ENCODE measurements around the gene HAPLN1. TPM values are rescaled to one million over a fixed set of nuclear protein-coding genes. Genes with fewer than 3 reads are reported as not detected.

Gene HAPLN1
- polyA plus RNA-seq, 1 donor from 2014 or later = 0.10 TPM

DNA sequence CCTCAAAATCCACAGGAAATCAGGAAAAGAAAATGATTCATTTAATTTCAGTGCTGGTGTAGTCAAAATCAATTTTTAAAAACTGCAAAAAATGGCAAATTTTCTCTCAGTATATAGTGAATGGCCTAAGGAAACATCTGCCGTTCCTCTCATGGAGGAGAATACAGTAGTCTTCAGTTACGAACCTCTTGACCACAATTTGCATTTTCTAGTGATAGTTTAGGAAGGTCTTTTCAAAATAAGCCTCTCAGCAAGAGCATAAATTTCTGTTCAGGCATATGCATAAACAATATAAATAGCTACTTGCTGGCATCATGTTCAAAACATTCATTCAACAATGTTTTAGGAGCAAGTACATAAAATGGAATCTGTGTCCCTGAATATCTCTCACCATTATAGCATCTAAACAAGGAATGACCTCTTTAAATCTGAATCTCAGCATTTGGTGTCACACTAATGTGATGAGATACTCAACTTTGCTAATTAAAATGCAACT lies 33.5 kb downstream of the HAPLN1 start:
- Histone ChIP-seq H3K36me3 (ENCODE audit: insufficient read depth, low read length) (no peaks in the 10 kb centered on the region), H2AFZ (ENCODE audit: low read depth, low read length) (no peak overlapping the region), H3K79me2 (replicated peaks; ENCODE audit: insufficient read depth, low read length) (no peaks in the 10 kb centered on the region), H4K20me1 (ENCODE audit: insufficient read depth) (no peaks in the 10 kb centered on the region), H3K27me3 (ENCODE audit: insufficient read depth, low read depth, low read length) (no peaks in the 10 kb centered on the region), H3K9me2 (ENCODE audit: insufficient read depth, low read length) (no peaks in the 10 kb centered on the region), H3K9me3 (ENCODE audit: low read length) (no peaks in the 10 kb centered on the region), H3K27ac (ENCODE audit: low read length) (no peak overlapping the region), H3K4me3 (ENCODE audit: low read length) (no peak overlapping the region), H3K4me2 (ENCODE audit: low read length) (no peak overlapping the region), H3K9ac (ENCODE audit: low read length) (no peak overlapping the region), H3F3A (ENCODE audit: insufficient read depth, low read length, poor library complexity, severe bottlenecking) (no peaks in the 10 kb centered on the region)
- TF ChIP-seq SMC3 (conservative IDR thresholded peaks at IDR 0.05; ENCODE audit: poor library complexity) (no peak), RAD21 (conservative IDR thresholded peaks at IDR 0.05) (no peak), EP300 (conservative IDR thresholded peaks at IDR 0.05; ENCODE audit: poor library complexity, severe bottlenecking) (no peak)

DNA sequence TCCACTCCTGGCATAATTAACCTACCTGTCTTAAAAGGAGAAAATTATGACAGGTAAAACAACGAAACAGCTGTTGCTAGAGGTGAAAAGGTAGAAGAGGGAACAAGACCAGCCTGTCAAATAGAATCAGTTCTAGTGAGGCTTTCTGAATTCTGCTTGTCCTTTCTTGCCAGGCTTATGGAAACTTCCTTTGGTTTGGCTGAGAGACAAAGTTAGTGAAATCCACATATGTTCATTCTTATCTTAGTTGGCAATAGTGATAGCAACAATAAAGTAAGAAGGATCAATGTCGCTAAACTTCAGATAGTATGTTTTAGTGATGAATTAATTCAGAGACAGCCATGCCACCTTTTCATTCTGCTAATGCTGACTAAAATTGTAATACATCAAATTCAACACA lies 34.4 kb downstream of the HAPLN1 start:
- Histone ChIP-seq H3K9me3 (ENCODE audit: low read length) (no peaks in the 10 kb centered on the region), H3K36me3 (ENCODE audit: insufficient read depth, low read length) (no peaks in the 10 kb centered on the region), H3K27me3 (ENCODE audit: insufficient read depth, low read depth, low read length) (no peaks in the 10 kb centered on the region), H3K9ac (ENCODE audit: low read length) (no peak overlapping the region), H2AFZ (ENCODE audit: low read depth, low read length) (no peak overlapping the region), H4K20me1 (ENCODE audit: insufficient read depth) (no peaks in the 10 kb centered on the region), H3K9me2 (ENCODE audit: insufficient read depth, low read length) (no peaks in the 10 kb centered on the region), H3K27ac (ENCODE audit: low read length) (no peak overlapping the region), H3K4me3 (ENCODE audit: low read length) (no peak overlapping the region), H3K79me2 (replicated peaks; ENCODE audit: insufficient read depth, low read length) (no peaks in the 10 kb centered on the region), H3K4me2 (ENCODE audit: low read length) (no peak overlapping the region), H3F3A (ENCODE audit: insufficient read depth, low read length, poor library complexity, severe bottlenecking) (no peaks in the 10 kb centered on the region)
- TF ChIP-seq, protein P1, sequence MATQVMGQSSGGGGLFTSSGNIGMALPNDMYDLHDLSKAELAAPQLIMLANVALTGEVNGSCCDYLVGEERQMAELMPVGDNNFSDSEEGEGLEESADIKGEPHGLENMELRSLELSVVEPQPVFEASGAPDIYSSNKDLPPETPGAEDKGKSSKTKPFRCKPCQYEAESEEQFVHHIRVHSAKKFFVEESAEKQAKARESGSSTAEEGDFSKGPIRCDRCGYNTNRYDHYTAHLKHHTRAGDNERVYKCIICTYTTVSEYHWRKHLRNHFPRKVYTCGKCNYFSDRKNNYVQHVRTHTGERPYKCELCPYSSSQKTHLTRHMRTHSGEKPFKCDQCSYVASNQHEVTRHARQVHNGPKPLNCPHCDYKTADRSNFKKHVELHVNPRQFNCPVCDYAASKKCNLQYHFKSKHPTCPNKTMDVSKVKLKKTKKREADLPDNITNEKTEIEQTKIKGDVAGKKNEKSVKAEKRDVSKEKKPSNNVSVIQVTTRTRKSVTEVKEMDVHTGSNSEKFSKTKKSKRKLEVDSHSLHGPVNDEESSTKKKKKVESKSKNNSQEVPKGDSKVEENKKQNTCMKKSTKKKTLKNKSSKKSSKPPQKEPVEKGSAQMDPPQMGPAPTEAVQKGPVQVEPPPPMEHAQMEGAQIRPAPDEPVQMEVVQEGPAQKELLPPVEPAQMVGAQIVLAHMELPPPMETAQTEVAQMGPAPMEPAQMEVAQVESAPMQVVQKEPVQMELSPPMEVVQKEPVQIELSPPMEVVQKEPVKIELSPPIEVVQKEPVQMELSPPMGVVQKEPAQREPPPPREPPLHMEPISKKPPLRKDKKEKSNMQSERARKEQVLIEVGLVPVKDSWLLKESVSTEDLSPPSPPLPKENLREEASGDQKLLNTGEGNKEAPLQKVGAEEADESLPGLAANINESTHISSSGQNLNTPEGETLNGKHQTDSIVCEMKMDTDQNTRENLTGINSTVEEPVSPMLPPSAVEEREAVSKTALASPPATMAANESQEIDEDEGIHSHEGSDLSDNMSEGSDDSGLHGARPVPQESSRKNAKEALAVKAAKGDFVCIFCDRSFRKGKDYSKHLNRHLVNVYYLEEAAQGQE (IDR thresholded peaks at IDR 0.05; ENCODE audit: borderline replicate concordance) = no peak
- TF ChIP-seq RAD21 (conservative IDR thresholded peaks at IDR 0.05) (no peak), CTCF (IDR thresholded peaks at IDR 0.05; ENCODE audit: poor library complexity, severe bottlenecking) (no peak), EZH2 (IDR thresholded peaks at IDR 0.05; ENCODE audit: borderline replicate concordance, insufficient read depth, low read length, poor library complexity, severe bottlenecking) (no peak), TAF1 (IDR thresholded peaks at IDR 0.05; ENCODE audit: low read depth) (no peak), SMC3 (conservative IDR thresholded peaks at IDR 0.05; ENCODE audit: poor library complexity) (no peak), EP300 (conservative IDR thresholded peaks at IDR 0.05; ENCODE audit: poor library complexity, severe bottlenecking) (no peak), MXI1 (conservative IDR thresholded peaks at IDR 0.05; ENCODE audit: poor library complexity, severe bottlenecking) (no peak), POLR2AphosphoS5 (IDR thresholded peaks at IDR 0.05) (no peak)

All from neural cell (in vitro differentiated cells).